Suprapubic skin (tissue), 4 donors: ENCODE results near the gene NDOR1. TPM values are rescaled to one million over a fixed set of nuclear protein-coding genes. Genes with fewer than 3 reads are reported as not detected.
A peak's percentile ranks its signal among the peaks of the same experiment; 100 is the strongest.
"Not testable (repeated sequence)": the region's sequence is repeated elsewhere in the genome, so short reads cannot be mapped to it uniquely, and the experiment has no call there.

Source experiments
- DNase-seq, 2 donors: peaks; one replicate each; pipeline ENCODE4 v3.0.0-alpha.2; 2019; ENCODE audit warnings: low spot score in 2 of 2
- H3K27ac ChIP-seq: fragments of 200-600 bp; sonication (generic); one replicate; pipeline ENCODE4 v1.5.1; 2019
- H3K27me3 ChIP-seq: fragments of 200-600 bp; sonication (generic); one replicate; pipeline ENCODE4 v1.5.1; 2019
- H3K36me3 ChIP-seq: fragments of 200-600 bp; sonication (generic); one replicate; pipeline ENCODE4 v1.5.1; 2019
- H3K4me1 ChIP-seq: fragments of 200-600 bp; sonication (generic); one replicate; pipeline ENCODE4 v1.5.1; 2019
- H3K4me3 ChIP-seq: fragments of 200-600 bp; sonication (generic); one replicate; pipeline ENCODE4 v1.5.1; 2019; ENCODE audit warnings: mild to moderate bottlenecking
- H3K9me3 ChIP-seq: fragments of 200-600 bp; sonication (generic); one replicate; pipeline ENCODE4 v1.5.1; 2019
- CTCF ChIP-seq, 2 donors: fragments of 200-600 bp in 1 of 2; fragments of 450-650 bp in 1 of 2; sonication (generic) in 1 of 2; IDR thresholded peaks; one replicate each; pipeline ENCODE4 v1.5.1; 2016 to 2019; ENCODE audit warnings: antibody characterized with exemption in 2 of 2, mild to moderate bottlenecking in 1 of 2, moderate library complexity in 1 of 2
- EP300 ChIP-seq: sonication (generic); formaldehyde crosslinking; IDR thresholded peaks from one replicate; pipeline ENCODE4 v1.6.1; 2017; ENCODE audit warnings: antibody characterized with exemption
- POLR2A ChIP-seq, 2 donors: fragments of 450-650 bp; IDR thresholded peaks; one replicate each; pipeline ENCODE4 v1.6.1; 2017; ENCODE audit warnings: antibody characterized with exemption in 2 of 2, mild to moderate bottlenecking in 2 of 2, moderate library complexity in 2 of 2
- POLR2AphosphoS5 ChIP-seq, 3 donors: sonication (generic); formaldehyde crosslinking; IDR thresholded peaks; one replicate each; pipeline ENCODE4 v1.6.1; 2017; ENCODE audit warnings: antibody characterized with exemption in 3 of 3
- WGBS: methylation state at CpG from one replicate; pipeline ENCODE4 v1.1.5; 2018; 5-methylcytosine and 5-hydroxymethylcytosine counted together
- total RNA-seq, 4 donors: library from RNA; depleted of rRNA; stranded (reverse); fragments of >200 nt; gene quantifications; one replicate each; pipeline ENCODE4 v1.1.0, GENCODE V29; 2016

NDOR1 gene
- total RNA-seq, 4 donors from 2014 or later = 13.4 to 21.0 (median 20.6) TPM

- DNase-seq = no peak
- peaks cover 67% of the 10 kb centered on the region for H3K4me1 ChIP-seq
- H3K27ac ChIP-seq = peak overlapping the region; percentile 96
- WGBS = 62% methylated on average over 16 of the region's 36 CpGs
- H3K27me3 ChIP-seq = no peaks in the 10 kb centered on the region
- no peak for TF ChIP-seq EP300
- TF ChIP-seq POLR2AphosphoS5 (IDR thresholded peaks at IDR 0.05) = no peak
- no peak for TF ChIP-seq CTCF (IDR thresholded peaks at IDR 0.05)
- TF ChIP-seq POLR2A (IDR thresholded peaks at IDR 0.05) = no peak
- peak overlapping the region; percentile 88 for H3K4me3 ChIP-seq
- H3K9me3 ChIP-seq = no peaks in the 10 kb centered on the region
- H3K36me3 ChIP-seq = peaks cover 15% of the 10 kb centered on the region
Observed at GRCh38 chr9:137242269-137243203, 37.0 kb downstream of the NDOR1 start.

- H3K9me3 ChIP-seq, DNase-seq, H3K4me3 ChIP-seq, H3K27ac ChIP-seq, H3K27me3 ChIP-seq: not testable (repeated sequence)
- 82% methylated on average over 14 of the region's 18 CpGs for WGBS
- Histone ChIP-seq H3K36me3 (peaks cover 15% of the 10 kb centered on the region), H3K4me1 (peaks cover 60% of the 10 kb centered on the region)
Observed at GRCh38 chr9:137243266-137243625, 37.7 kb downstream of the NDOR1 start.

GRCh38 chr9:137243626-137244485, 38.4 kb downstream of the NDOR1 start:
- no peak for DNase-seq
- peaks cover 54% of the 10 kb centered on the region for H3K4me1 ChIP-seq
- no peaks in the 10 kb centered on the region for H3K9me3 ChIP-seq
- no peak overlapping the region for H3K27ac ChIP-seq
- H3K36me3 ChIP-seq = peaks cover 15% of the 10 kb centered on the region
- WGBS = 60% methylated on average over 11 of the region's 15 CpGs
- no peak overlapping the region for H3K4me3 ChIP-seq
- no peaks in the 10 kb centered on the region for H3K27me3 ChIP-seq
- TF ChIP-seq EP300 (no peak), POLR2A (IDR thresholded peaks at IDR 0.05) (no peak), POLR2AphosphoS5 (IDR thresholded peaks at IDR 0.05) (no peak), CTCF (IDR thresholded peaks at IDR 0.05) (no peak)

- TF ChIP-seq POLR2A (IDR thresholded peaks at IDR 0.05) = no peak
- TF ChIP-seq EP300 = no peak
- no peak for TF ChIP-seq CTCF (IDR thresholded peaks at IDR 0.05)
- TF ChIP-seq POLR2AphosphoS5 (IDR thresholded peaks at IDR 0.05) = no peak
- no peaks in the 10 kb centered on the region for H3K9me3 ChIP-seq
- no peak overlapping the region for H3K4me3 ChIP-seq
- peaks cover 45% of the 10 kb centered on the region for H3K4me1 ChIP-seq
- no peak overlapping the region for H3K27ac ChIP-seq
- peaks cover 15% of the 10 kb centered on the region for H3K36me3 ChIP-seq
- H3K27me3 ChIP-seq = no peaks in the 10 kb centered on the region
- 29% methylated on average over 11 of the region's 36 CpGs for WGBS
- no peak for DNase-seq
Observed at GRCh38 chr9:137244486-137245449, 39.3 kb downstream of the NDOR1 start.
